Fibroblast of mammary gland (primary cell): Measurements from ENCODE around the gene VTI1A.
A peak's percentile ranks its signal among the peaks of the same experiment; 100 is the strongest.

ENCODE experiments used
- DNase-seq: peaks from one replicate; pipeline ENCODE4 v3.0.0-alpha.2; 2010; ENCODE audit warnings: low read depth
- H3K4me3 ChIP-seq: 2 replicates; pipeline ENCODE4 v1.5.1; 2011; ENCODE audit warnings: low read depth, mild to moderate bottlenecking, low read length, moderate library complexity; ENCODE audit not compliant: control insufficient read depth
- TF ChIP-seq, protein P1 (sequence below): conservative IDR thresholded peaks from 2 replicates; pipeline ENCODE4 v1.5.1; 2011; ENCODE audit warnings: low read depth, low read length, inconsistent platforms; ENCODE audit not compliant: control insufficient read depth, insufficient read depth

The VTI1A gene

DNA sequence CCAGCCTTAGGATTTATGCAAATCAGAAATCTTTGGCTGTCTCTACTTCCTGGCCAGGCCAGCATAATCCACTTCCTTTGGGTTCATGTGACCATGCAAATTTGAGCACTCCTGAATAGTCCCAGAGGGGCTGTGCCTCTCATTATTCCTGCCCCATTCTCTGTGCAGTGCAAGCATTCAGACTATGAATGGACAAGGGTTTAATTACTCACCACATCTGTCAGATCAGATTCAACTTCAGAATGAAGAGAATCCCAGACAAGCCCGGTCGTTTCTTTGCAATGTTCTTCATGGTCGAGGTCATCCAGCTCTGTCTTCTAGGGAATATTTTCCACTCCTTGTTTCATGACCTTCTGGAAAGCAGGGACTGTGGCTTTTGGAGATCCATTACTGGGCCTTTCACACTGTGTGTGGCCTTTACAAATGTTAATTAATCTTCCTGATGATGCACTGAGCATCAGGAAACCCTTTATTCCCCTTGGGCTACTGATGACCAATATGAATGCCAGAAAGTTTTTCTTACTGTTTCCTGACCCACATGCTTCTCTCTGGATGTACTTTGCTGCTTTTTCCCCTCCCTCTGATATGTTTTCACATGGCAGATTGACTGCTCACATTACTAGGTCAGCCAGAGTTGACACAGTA, 285.4 kb downstream of the VTI1A start:
- TF ChIP-seq, protein P1, sequence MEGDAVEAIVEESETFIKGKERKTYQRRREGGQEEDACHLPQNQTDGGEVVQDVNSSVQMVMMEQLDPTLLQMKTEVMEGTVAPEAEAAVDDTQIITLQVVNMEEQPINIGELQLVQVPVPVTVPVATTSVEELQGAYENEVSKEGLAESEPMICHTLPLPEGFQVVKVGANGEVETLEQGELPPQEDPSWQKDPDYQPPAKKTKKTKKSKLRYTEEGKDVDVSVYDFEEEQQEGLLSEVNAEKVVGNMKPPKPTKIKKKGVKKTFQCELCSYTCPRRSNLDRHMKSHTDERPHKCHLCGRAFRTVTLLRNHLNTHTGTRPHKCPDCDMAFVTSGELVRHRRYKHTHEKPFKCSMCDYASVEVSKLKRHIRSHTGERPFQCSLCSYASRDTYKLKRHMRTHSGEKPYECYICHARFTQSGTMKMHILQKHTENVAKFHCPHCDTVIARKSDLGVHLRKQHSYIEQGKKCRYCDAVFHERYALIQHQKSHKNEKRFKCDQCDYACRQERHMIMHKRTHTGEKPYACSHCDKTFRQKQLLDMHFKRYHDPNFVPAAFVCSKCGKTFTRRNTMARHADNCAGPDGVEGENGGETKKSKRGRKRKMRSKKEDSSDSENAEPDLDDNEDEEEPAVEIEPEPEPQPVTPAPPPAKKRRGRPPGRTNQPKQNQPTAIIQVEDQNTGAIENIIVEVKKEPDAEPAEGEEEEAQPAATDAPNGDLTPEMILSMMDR = no peak
- no peak overlapping the region for H3K4me3 ChIP-seq
- peak; percentile 65 for DNase-seq

DNA sequence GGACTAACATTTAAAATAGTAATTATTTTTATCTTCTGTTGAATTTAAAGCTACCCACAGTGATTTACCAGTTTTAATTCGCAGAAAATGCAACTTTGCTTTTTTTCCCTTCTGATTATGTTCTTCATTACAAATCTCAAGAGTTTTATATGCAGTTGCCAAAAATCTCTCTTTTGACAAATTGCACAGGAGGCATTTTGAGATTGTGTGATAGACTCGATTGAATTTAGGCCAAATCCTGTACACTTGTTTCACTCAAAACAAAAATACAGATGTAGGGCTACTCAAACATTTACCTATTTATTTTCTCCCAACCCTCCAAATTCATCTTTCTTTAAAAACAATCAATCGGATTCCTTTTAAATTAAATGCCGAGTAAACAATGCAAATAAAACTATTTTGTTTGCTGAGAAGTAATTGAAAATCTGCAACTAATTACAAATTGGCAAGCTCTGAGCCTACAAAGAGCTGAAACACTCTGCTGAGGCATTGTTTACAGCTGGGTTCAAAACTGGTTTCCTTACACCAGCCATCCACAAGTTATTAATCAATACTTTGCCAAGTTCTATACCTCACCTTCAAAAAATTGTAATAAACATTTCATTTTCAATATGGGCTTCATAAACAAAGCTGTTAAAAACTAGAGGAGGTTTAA, 288.2 kb downstream of the VTI1A start:
- TF ChIP-seq, protein P1 = no peak
- peak; percentile 51 for DNase-seq
- H3K4me3 ChIP-seq = no peak overlapping the region

DNA sequence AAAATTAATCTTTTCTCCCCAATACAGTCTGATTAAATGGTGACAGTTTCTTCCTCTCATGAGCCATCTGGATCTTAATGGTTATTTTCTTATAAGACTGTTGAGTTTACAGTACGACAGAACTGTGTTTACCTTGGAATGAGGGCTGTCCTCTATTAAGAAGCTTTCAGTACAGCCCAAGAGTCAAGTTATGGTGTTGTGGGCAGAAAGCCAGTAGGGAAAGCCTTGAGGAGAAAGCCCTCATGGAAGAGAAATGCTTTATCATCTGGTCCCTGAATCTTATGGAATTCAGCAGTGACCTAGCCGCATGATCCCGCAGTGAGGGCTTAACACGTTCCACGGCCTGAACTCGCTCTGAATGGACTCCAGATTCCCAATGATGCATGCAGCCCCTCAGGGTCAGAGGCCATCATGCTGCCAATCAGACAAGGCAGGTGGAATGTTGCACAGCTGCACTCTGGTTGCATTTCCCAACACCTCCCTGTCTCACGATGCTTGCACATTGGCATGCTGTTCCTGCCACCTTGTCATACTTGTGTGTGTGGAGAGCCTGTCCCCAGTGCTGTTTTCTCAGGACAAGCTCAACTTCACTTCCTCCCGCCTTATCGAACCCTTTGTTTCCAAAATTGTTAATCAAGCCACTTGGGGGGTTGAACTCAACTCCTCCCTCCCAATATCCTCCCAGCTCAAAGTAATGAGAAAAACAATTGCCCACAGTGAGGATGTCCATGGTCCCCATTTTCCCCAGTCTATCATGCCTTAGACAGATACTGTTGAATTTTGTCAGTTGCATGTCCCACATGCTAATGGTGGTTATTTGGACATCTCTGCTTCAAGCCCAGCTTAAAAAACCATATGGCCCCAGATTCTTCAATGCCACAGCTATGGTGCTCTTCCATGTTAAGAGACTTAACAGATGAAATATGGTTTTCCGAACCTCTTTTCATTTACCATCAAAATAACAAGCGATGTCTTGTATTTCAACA, 291.9 kb downstream of the VTI1A start:
- no peak overlapping the region for H3K4me3 ChIP-seq
- no peak for DNase-seq
- TF ChIP-seq, protein P1 = no peak

DNA sequence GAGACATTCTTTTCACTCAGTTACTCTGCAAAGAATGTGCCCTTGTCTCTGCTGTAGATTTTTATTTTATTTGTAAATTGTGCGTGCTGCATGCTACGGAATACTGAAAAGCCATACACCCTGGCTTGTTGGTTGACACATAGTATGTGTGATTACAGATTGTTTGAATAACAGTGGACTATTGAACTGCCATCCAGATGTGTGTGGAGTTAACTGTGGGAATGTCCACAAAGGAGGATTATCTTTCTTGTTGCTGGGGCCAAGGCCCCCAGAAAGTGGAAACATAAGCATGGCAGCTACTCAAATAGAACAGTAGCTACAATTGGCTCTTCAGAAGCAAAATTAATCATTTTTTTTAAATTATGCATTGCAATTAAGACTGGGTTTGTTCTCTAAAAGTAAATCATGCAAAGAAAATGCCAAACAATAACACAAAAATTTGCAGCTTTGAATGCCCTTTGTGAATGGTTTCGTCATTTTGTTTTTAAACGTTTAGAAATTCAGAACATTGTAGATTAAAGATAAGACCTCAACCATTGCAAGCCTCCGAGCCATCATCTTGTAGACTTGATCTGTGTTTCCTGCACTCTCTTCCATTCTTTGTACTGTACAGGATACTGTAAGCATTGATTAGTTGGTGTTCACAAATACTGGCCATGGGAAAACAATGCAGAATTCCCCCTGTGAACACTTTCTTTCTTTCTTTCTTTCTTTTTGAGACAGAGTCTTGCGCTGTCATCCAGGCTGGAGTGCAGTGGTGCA, 292.8 kb downstream of the VTI1A start:
- H3K4me3 ChIP-seq = no peak overlapping the region
- TF ChIP-seq, protein P1 = no peak
- DNase-seq = no peak

DNA sequence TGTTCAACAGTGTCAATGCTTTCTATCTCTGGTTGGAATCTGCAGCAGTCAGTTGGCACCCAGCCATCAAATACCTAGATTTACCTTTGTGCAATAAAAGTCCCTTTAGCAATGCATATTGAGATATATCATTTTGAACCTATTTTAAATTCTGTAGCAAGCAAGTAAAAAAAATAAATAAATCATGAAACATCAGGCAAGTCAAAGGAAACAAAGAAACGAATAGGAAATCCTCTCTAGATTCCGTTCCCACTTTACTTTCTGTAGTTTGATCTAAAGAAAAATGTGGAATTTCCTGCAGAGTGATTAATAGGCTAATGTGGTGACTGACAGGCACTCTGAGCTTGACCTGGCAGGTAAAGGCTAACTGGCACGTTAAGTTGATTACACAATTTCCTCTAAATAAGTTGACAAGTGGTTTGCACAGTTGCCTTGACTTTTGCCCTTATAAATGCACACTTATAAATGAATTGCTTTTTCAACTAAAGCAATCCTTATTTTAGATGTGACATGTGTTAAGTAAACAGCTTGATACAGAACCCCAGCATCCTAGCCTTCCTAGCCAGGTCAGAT, 294.9 kb downstream of the VTI1A start:
- TF ChIP-seq, protein P1 = no peak
- H3K4me3 ChIP-seq = no peak overlapping the region
- no peak for DNase-seq
